Measurements from ENCODE around the gene PRICKLE2.

Gene PRICKLE2

DNA sequence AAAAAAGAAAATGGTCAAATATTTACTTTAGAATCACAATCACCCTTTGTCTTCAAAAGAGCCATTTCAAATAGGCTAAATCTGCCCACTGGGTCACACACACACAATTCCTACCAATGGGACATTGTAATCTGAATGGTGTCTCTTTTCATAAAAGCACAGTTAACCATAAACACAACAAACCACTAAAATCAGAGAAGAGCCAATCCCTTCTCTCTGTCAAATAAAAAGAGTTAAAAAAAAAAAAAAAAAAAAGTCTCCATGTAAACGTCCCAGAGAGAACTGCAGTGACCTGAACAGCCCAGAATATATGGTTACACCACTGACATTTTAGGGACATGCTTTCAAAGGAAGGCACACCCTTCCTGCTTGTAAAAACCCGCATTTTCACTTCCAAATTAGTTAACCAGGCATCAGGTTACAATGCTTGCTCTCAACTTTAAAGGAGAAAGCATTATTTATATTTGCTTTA is 63.7 kb downstream of the PRICKLE2 start:
- H3K27ac Mint-ChIP-seq, result no peak overlapping the region
- H3K4me3 Mint-ChIP-seq, result no peak overlapping the region
- H3K27me3 Mint-ChIP-seq, result peaks cover 16 to 25% of the 10 kb centered on the region in 2 donors
- H3K36me3 Mint-ChIP-seq (ENCODE audit: insufficient read depth), result no peaks in the 10 kb centered on the region
- no peak for ATAC-seq (replicated peaks)
- H3K9me3 Mint-ChIP-seq, result peaks cover 0 to 3% of the 10 kb centered on the region in 2 donors
- no peaks in the 10 kb centered on the region for H3K4me1 Mint-ChIP-seq (ENCODE audit: low read depth in 2 of 2)
- DNase-seq, result no peak

DNA sequence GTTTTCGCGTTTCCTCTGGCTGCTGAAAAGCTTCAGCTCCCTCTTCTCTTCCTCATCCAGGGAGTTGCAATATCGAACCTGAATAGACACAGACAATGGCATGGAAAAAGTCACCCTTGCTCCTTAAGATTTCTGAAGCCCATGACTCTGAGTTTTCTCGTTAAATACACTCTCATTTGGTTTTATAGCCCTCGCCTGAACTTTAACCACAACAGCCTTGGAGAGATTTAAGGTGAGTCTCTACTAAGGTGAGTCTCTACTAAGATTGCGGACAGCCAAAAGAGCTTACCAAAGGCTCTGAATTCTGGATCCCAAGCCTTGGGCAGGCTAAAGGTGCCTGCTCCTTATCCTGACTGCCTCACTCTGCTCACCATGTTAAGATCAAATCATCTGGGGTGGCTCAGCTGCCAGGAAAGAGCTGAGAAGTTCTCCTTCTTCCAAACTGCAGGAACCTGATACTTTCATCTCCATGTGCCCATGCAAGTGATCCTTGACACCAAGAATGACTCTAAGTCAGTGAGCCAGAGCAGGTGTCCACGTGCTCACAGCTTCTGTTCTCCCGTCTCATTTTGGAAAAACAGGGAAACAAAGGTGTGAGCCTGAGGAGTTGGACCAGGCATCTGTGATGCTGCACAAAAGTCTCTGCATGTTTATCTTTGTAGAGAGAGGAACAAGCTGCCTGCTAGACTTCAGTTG is 65.1 kb downstream of the PRICKLE2 start:
- H3K27ac Mint-ChIP-seq, result no peak overlapping the region
- peaks cover 22 to 25% of the 10 kb centered on the region in 2 donors for H3K27me3 Mint-ChIP-seq
- H3K9me3 Mint-ChIP-seq, result peaks cover 0 to 3% of the 10 kb centered on the region in 2 donors

DNA sequence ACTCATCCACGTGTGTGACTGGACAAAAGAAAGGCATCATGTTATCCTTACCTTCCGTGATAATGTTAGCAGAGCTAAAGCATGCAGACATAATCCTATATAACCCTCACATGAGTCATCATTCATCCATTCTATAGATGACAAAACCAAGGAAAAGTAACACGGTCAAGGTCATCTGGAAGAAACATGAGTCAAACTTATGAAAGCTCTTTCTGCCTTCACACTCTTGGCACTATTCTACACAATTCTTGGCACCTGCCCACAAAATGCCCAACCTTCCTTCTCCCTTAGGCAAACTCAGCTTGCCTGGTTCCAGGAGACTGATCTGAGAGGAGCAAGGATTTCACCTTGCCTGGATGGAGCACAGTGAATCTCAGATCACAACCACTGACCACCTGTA is 66.9 kb downstream of the PRICKLE2 start:
- Mint-ChIP-seq H3K4me3 (no peak overlapping the region), H3K27ac (no peak overlapping the region), H3K27me3 (peaks cover 17 to 25% of the 10 kb centered on the region in 2 donors), H3K9me3 (no peaks in the 10 kb centered on the region), H3K36me3 (ENCODE audit: insufficient read depth) (no peaks in the 10 kb centered on the region), H3K4me1 (ENCODE audit: low read depth in 2 of 2) (no peaks in the 10 kb centered on the region)
- ATAC-seq (replicated peaks) (no peak), DNase-seq (no peak)

More for the DNA sequence above, 65.1 kb downstream of the PRICKLE2 start:
- DNase-seq (no peak), ATAC-seq (replicated peaks) (no peak)
- Mint-ChIP-seq H3K4me1 (ENCODE audit: low read depth in 2 of 2) (no peaks in the 10 kb centered on the region), H3K4me3 (no peak overlapping the region), H3K36me3 (ENCODE audit: insufficient read depth) (no peaks in the 10 kb centered on the region)

DNA sequence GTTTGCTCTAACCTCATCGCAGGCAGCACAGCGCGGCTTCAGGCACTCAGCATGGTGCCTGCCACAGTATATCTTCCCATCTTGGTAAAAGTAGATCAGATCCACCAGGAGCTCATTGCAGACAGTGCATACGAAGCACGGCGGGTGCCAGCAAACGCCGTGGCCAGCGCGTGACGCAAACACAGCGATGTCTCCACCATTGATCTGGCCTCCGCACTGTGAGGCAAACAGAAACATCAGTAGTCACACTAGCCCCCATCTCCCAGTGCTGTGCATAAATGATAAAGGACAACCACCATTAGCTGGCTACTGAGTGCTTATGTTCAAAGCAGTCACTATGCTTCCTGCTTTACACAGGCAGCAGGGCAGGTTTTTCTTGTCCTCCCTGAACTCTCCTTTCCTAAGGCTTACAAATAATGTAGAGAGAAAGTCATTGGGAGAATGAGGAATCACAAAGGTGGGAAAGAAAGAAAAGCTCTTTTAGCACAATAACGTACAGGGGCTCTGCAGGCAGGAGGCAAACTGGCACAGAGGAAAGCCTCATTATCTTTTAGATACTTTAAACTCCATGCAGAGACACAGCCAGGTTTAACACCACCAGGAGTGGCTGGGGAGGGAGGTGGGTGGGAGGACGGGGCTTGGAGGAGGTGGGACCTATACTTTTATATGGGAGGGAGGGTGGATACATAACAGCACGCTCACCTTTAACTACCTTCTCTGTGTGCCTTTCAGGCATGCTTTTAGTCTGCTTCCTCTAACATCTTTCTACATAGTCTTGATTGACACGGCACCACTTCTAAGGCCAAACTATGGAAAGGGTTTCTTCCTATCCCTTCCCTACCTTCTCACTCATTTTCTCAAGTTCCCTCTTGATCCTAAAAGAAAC is 67.9 kb downstream of the PRICKLE2 start:
- Mint-ChIP-seq H3K27me3 (peaks cover 17 to 31% of the 10 kb centered on the region in 2 donors), H3K4me3 (no peak overlapping the region), H3K4me1 (ENCODE audit: low read depth in 2 of 2) (no peaks in the 10 kb centered on the region), H3K36me3 (ENCODE audit: insufficient read depth) (no peaks in the 10 kb centered on the region), H3K27ac (no peak overlapping the region), H3K9me3 (no peaks in the 10 kb centered on the region)
- ATAC-seq (replicated peaks) (no peak), DNase-seq (no peak)

DNA sequence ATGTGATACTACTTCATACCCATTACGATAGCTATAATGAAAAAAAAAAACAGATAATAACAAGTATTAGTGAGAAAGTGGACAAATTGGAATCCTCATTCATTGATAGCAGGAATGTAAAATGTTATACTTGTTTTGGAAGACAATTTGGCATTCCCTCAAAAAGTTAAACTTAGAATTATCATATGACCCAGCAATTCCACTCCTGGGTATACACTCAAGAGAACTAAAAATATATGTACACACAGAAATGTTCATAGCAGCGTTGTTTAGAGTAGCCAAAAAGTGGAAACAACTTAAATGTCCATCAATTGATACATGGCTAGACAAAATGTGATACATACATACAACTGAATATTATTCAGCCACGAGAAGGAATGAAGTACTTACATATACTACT is 69.9 kb downstream of the PRICKLE2 start:
- no peak overlapping the region for H3K4me3 Mint-ChIP-seq
- H3K9me3 Mint-ChIP-seq, result no peaks in the 10 kb centered on the region
- H3K27ac Mint-ChIP-seq, result no peak overlapping the region
- ATAC-seq (replicated peaks) (no peak), DNase-seq (no peak)
- no peaks in the 10 kb centered on the region for H3K36me3 Mint-ChIP-seq (ENCODE audit: insufficient read depth)
- H3K4me1 Mint-ChIP-seq (ENCODE audit: low read depth in 2 of 2), result no peaks in the 10 kb centered on the region
- H3K27me3 Mint-ChIP-seq, result peaks cover 22 to 38% of the 10 kb centered on the region in 2 donors

DNA sequence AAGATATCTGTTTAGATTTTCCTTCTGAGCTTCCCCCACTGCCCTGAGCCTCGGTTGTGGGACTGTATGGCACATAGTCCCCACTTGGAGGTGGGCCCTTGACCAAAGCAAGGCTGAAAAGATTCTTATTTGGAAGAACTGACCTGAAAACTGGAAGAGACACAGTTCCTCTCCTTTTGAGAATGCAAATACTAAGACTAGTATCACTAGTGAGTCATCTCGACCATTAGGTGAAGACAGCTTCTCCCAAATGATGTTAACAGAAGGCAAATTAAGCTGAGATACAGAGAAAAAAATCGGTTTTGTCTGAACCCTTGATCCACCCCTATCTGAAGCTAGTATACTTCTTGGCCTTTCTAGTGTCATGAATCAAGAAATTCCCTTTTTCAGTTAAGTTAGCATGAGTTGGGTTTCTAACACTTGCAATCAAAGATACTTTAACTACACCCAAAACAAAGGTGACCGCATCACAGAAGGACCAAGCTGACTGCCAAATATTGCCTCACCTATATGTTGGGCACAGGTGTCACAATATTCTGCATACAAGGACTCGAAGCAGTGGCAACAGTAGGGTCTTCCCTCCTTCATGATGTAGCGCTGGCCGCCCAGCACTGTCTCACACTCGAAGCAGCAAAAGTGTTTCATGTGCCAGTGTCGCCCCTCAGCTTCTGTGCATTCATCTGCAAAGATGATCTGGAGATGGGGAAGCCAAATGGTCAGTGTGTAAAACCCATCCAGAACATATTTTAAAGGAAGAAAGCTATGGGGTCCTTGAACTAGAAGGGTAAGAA is 72.4 kb downstream of the PRICKLE2 start:
- Mint-ChIP-seq H3K36me3 (ENCODE audit: insufficient read depth) (no peaks in the 10 kb centered on the region), H3K4me1 (ENCODE audit: low read depth in 2 of 2) (no peaks in the 10 kb centered on the region), H3K4me3 (no peak overlapping the region), H3K27me3 (peaks cover 11 to 28% of the 10 kb centered on the region in 2 donors), H3K9me3 (no peaks in the 10 kb centered on the region), H3K27ac (no peak overlapping the region)
- DNase-seq (no peak), ATAC-seq (replicated peaks) (no peak)

DNA sequence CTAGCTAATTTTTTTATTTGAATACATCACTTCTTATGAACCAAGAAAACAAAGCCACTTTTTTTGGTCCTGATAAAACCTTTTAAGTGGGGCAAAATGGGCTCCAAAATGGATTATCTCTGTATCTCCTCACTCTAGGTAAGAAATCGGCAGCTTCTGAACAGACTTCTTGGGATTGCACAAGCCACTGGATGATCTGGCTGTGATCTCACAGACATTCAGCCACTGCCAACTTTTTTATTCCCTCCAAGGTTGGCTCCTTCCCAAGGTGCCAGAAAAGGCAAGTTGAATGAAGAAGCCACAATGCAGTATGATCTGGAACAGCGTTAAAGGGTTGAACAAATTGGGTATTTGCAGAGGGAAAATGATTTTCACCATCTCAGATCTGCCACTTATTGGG is 73.2 kb downstream of the PRICKLE2 start:
- no peaks in the 10 kb centered on the region for H3K4me1 Mint-ChIP-seq (ENCODE audit: low read depth in 2 of 2)
- no peak overlapping the region for H3K4me3 Mint-ChIP-seq
- H3K27me3 Mint-ChIP-seq, result peaks cover 11 to 31% of the 10 kb centered on the region in 2 donors
- DNase-seq (no peak), ATAC-seq (replicated peaks) (no peak)
- H3K36me3 Mint-ChIP-seq (ENCODE audit: insufficient read depth), result no peaks in the 10 kb centered on the region
- no peak overlapping the region for H3K27ac Mint-ChIP-seq
- no peaks in the 10 kb centered on the region for H3K9me3 Mint-ChIP-seq

DNA sequence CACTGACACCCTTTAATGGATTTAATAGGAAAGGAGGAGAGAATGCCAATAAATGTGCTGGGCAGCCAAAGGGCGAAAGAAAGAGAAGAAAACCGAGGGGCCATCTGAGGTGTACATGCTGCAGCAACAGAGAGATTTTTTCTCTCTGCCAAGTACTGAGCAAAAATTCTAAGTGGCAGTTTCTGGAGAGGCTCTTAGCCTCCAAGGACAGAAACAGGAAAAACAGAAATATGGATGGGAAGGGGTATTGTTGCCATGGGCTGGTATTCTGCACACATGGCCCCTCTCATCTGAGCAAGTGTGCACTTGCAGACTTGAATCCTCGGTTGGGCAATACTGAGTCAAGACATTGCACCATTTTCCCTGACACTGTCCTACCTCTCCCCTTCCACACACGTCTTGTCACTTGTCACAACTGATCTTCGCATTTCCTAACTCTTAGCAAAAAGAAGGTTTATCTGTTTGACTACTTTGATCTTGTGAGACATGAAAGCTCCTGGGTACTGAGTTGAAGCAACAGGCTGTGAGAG is 73.9 kb downstream of the PRICKLE2 start:
- ATAC-seq (replicated peaks), result no peak
- Mint-ChIP-seq H3K27ac (no peak overlapping the region), H3K4me1 (ENCODE audit: low read depth in 2 of 2) (no peaks in the 10 kb centered on the region), H3K9me3 (no peaks in the 10 kb centered on the region), H3K4me3 (no peak overlapping the region), H3K27me3 (peaks cover 11 to 38% of the 10 kb centered on the region in 2 donors), H3K36me3 (ENCODE audit: insufficient read depth) (no peaks in the 10 kb centered on the region)
- DNase-seq, result no peak

DNA sequence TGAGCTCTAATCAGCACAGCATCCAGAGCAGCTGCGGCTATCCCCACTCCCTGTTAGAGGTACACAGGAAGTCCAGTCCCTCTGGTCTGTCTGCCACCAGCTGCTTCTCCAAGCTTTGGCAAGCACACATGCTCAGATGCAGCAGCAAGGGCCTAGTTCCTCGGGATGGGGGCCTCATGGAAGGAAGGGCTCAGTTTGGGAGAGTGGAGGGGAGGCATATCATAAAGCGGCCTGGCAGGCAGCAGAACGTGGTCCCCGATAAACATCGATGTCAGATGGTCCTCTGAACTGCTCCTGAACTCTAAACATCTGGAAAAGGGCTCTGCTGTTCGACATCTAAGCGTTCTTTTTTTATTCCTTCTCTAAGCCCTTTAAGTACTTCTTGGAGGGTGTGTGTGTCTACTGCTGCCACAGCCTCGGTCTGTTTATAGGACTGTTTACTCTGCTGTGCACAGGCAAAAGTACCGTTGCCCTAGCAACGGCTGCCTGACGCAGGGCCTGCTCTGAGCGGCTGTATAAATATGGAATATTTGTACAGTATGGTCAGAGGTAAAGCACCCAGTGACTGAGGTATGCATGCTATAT is 74.6 kb downstream of the PRICKLE2 start:
- ATAC-seq (replicated peaks), result no peak
- H3K27me3 Mint-ChIP-seq, result peaks cover 16 to 38% of the 10 kb centered on the region in 2 donors
- H3K27ac Mint-ChIP-seq, result no peak overlapping the region
- DNase-seq, result no peak
- no peaks in the 10 kb centered on the region for H3K36me3 Mint-ChIP-seq (ENCODE audit: insufficient read depth)
- H3K4me3 Mint-ChIP-seq, result no peak overlapping the region
- H3K9me3 Mint-ChIP-seq, result no peaks in the 10 kb centered on the region
- no peaks in the 10 kb centered on the region for H3K4me1 Mint-ChIP-seq (ENCODE audit: low read depth in 2 of 2)

DNA sequence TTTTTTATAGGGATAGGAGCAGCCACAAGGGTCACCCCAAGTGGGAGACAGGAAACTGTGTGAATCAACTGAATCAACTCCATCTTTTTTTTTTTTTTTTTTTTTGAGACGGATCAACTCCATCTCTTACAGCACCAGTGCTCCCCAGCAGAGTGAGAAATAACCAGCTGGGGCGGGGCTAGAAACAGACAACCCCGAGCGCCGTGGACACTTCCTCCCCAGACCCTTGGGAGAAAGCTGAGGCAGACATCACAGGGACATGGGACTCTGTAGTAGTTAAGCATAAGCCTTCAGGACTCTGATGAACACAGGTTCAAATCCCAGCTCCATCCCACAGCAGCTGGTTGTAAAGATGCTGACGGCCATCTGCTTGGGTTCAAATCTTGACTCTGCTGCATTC is 75.4 kb downstream of the PRICKLE2 start:
- no peaks in the 10 kb centered on the region for H3K9me3 Mint-ChIP-seq
- H3K4me3 Mint-ChIP-seq, result no peak overlapping the region
- ATAC-seq (replicated peaks), result no peak
- H3K36me3 Mint-ChIP-seq (ENCODE audit: insufficient read depth), result no peaks in the 10 kb centered on the region
- H3K4me1 Mint-ChIP-seq (ENCODE audit: low read depth in 2 of 2), result no peaks in the 10 kb centered on the region
- no peak overlapping the region for H3K27ac Mint-ChIP-seq
- peaks cover 16 to 38% of the 10 kb centered on the region in 2 donors for H3K27me3 Mint-ChIP-seq
- DNase-seq, result no peak

DNA sequence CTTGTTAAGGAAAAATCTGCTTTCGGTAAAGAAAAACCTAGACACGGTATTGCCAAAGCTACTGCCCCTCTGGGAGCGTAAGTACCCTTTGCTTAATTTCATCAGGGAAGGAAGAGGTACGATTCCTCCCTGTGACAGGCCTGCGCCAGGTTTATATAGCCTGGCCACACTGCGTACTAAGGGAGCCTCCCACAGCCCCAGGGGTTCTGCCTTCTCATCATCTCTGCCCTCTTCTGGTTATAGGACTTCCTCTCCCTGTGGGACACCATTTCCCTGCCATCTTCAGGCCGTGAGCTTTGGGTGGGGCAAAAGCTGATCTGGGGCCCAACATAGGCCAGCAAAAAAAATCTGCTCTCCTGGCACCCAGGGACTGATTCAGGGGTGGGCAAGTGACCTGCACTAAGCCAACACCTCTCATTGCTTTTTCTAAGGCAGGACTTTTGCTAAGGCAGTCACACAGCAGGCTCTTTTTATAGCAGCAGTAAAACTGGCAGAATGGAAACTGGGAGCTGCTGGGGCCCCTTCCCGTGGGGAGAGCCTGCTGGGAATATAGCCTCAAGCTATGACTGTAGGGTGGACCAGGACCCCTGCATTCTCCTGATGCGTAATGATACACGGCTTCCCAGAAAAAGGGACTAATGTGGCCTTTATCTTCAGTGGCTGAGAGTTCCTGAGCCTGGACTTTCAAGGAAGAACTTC is 76.2 kb downstream of the PRICKLE2 start:
- DNase-seq (no peak), ATAC-seq (replicated peaks) (no peak)
- Mint-ChIP-seq H3K27ac (no peak overlapping the region), H3K4me3 (no peak overlapping the region), H3K9me3 (no peaks in the 10 kb centered on the region), H3K4me1 (ENCODE audit: low read depth in 2 of 2) (no peaks in the 10 kb centered on the region), H3K36me3 (ENCODE audit: insufficient read depth) (no peaks in the 10 kb centered on the region), H3K27me3 (peaks cover 18 to 38% of the 10 kb centered on the region in 2 donors)

DNA sequence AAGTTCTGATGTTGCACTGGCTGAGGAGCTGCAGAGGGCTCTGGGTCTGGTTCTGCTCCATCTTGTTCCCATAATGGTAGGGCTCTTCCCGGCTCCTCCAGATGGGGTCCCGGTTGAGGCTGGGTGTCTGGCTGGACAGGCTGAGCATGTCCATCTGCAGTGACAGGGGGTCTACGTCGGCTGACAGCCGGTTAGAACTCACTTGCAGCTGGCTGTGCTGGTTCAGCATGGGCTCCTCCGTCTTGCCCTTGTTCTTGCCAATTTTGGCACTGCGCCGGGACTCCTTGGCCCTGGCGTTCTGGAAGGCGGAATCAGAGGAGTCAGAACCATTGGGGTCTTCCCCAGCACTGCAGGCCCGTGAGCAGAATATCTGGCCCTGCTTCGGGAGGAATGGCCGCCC is 78.1 kb downstream of the PRICKLE2 start:
- Mint-ChIP-seq H3K27me3 (peaks cover 21 to 30% of the 10 kb centered on the region in 2 donors), H3K4me3 (no peak overlapping the region), H3K36me3 (ENCODE audit: insufficient read depth) (no peaks in the 10 kb centered on the region), H3K4me1 (ENCODE audit: low read depth in 2 of 2) (no peaks in the 10 kb centered on the region), H3K9me3 (no peaks in the 10 kb centered on the region), H3K27ac (no peak overlapping the region)
- ATAC-seq (replicated peaks) (no peak), DNase-seq (no peak)
